Endothelial cell of umbilical vein (primary cell): ENCODE data around the gene SSUH2. TPM values are rescaled to one million over a fixed set of nuclear protein-coding genes. Genes with fewer than 3 reads are reported as not detected.
"Not testable (repeated sequence)": the region's sequence is repeated elsewhere in the genome, so short reads cannot be mapped to it uniquely, and the experiment has no call there.

Source experiments
- BruUV-seq: library from RNA; stranded (reverse); fragments of 400-500 nt; replicated peaks from 2 replicates; lab custom pipeline; 2021; lab: Mats Ljungman, UMichigan
- CTCF ChIA-PET: fragments of 300-600, 350-600 bp; sonication (Branson Sonifier 250); formaldehyde crosslinking; loops from one replicate; lab custom pipeline; 2021; ENCODE audit warnings: antibody characterized with exemption, inconsistent platforms; lab: Charles Lee
- POLR2A ChIA-PET: fragments of 300-600, 350-600 bp; sonication (Branson Sonifier 250); formaldehyde crosslinking; loops from one replicate; lab custom pipeline; 2021; ENCODE audit warnings: antibody characterized with exemption, inconsistent platforms; lab: Charles Lee
- DNase-seq: peaks from one replicate; pipeline ENCODE4 v3.0.0-alpha.2; 2011; ENCODE audit warnings: low read depth, low spot score
- FAIRE-seq: peaks from 2 replicates; lab custom pipeline; 2011; peaks lifted over from hg19 to GRCh38; lab: Jason Lieb, UNC
- H2AFZ ChIP-seq: 2 replicates; pipeline ENCODE4 v1.6.0; 2012; ENCODE audit warnings: low read depth, low read length, control low read depth, inconsistent platforms
- H3K27ac ChIP-seq: 2 replicates; pipeline ENCODE4 v1.5.1; 2011; ENCODE audit warnings: low read depth, mild to moderate bottlenecking, control low read depth, low read length, moderate library complexity; ENCODE audit not compliant: insufficient read depth
- H3K27me3 ChIP-seq, 2 experiments: 2 replicates each; pipeline versions ENCODE4 v1.6.0 to v1.6.1; 2011; ENCODE audit warnings: low read length in 2 of 2, mixed read lengths in 1 of 2; ENCODE audit not compliant: control insufficient read depth in 2 of 2, insufficient read depth in 2 of 2
- H3K36me3 ChIP-seq, 2 experiments: 2 replicates in 1 of 2; 3 replicates in 1 of 2; pipeline ENCODE4 v1.5.1; 2011; ENCODE audit warnings: low read length in 2 of 2, mild to moderate bottlenecking in 1 of 2, moderate library complexity in 1 of 2; ENCODE audit not compliant: control insufficient read depth in 2 of 2, insufficient read depth in 2 of 2; ENCODE audit errors: extremely low read depth in 1 of 2
- H3K4me1 ChIP-seq: 3 replicates; pipeline ENCODE4 v1.5.1; 2011; ENCODE audit warnings: mild to moderate bottlenecking, low read length; ENCODE audit not compliant: control insufficient read depth, insufficient read depth; ENCODE audit errors: extremely low read depth
- H3K4me2 ChIP-seq: 2 replicates; pipeline ENCODE4 v1.6.1; 2011; ENCODE audit warnings: low read length, control low read depth, mixed read lengths; ENCODE audit not compliant: insufficient read depth
- H3K4me3 ChIP-seq, 3 experiments: fragments of 200-600 bp in 1 of 3; sonication (generic), shearing (Covaris generic) in 1 of 3; replicated peaks in 1 of 3; 2 replicates each; pipeline ENCODE4 v1.5.1; 2011 to 2016; ENCODE audit warnings: control low read depth in 3 of 3, low read length in 3 of 3, mild to moderate bottlenecking in 2 of 3, inconsistent platforms in 1 of 3, low read depth in 1 of 3, moderate library complexity in 1 of 3; ENCODE audit not compliant: insufficient read depth in 1 of 3
- H3K79me2 ChIP-seq: 2 replicates; pipeline ENCODE4 v1.6.0; 2012; ENCODE audit warnings: low read length, inconsistent platforms; ENCODE audit not compliant: control insufficient read depth, insufficient read depth
- H3K9ac ChIP-seq: replicated peaks from 2 replicates; pipeline ENCODE3; 2011; ENCODE audit warnings: low read length, control low read depth; ENCODE audit not compliant: insufficient read depth; ENCODE audit errors: extremely low read depth
- H3K9me1 ChIP-seq: replicated peaks from 3 replicates; pipeline ENCODE4 v1.6.0; 2011; ENCODE audit warnings: mild to moderate bottlenecking, low read length; ENCODE audit not compliant: control insufficient read depth, insufficient read depth; ENCODE audit errors: extremely low read depth
- H3K9me3 ChIP-seq: replicated peaks from 2 replicates; pipeline ENCODE4 v1.5.1; 2012; ENCODE audit warnings: low read length, inconsistent platforms; ENCODE audit not compliant: control insufficient read depth, insufficient read depth
- H4K20me1 ChIP-seq: replicated peaks from 2 replicates; pipeline ENCODE3; 2011; ENCODE audit warnings: mild to moderate bottlenecking, low read length; ENCODE audit not compliant: control insufficient read depth, insufficient read depth; ENCODE audit errors: extremely low read depth
- EZH2 ChIP-seq: IDR thresholded peaks from 2 replicates; pipeline ENCODE4 v1.6.1; 2012; ENCODE audit warnings: borderline replicate concordance, low read depth, mild to moderate bottlenecking, moderate library complexity, low read length, inconsistent platforms; ENCODE audit not compliant: severe bottlenecking
- FOS ChIP-seq: IDR thresholded peaks from 2 replicates; pipeline ENCODE4 v1.6.1; 2011; ENCODE audit warnings: mild to moderate bottlenecking, low read length, moderate library complexity, borderline replicate concordance; ENCODE audit not compliant: insufficient read depth
- GATA2 ChIP-seq: IDR thresholded peaks from 2 replicates; pipeline ENCODE4 v1.7.0; 2011; ENCODE audit warnings: low read depth, mild to moderate bottlenecking, moderate library complexity, mixed read lengths, low read length; ENCODE audit not compliant: insufficient read length, insufficient read depth
- MAX ChIP-seq: IDR thresholded peaks from 2 replicates; pipeline ENCODE4 v1.6.1; 2011; ENCODE audit not compliant: insufficient read depth, insufficient read length
- MYC ChIP-seq: IDR thresholded peaks from one replicate; pipeline ENCODE4 v1.6.1; 2011; ENCODE audit warnings: mild to moderate bottlenecking, low read depth, low read length
- POLR2A ChIP-seq: IDR thresholded peaks from 2 replicates; pipeline ENCODE4 v1.6.1; 2012; ENCODE audit warnings: low read depth, mild to moderate bottlenecking, control low read depth, low read length
- POLR2AphosphoS5 ChIP-seq: IDR thresholded peaks from 2 replicates; pipeline ENCODE4 v1.6.1; 2012; ENCODE audit warnings: low read depth, mild to moderate bottlenecking, control low read depth, low read length, moderate library complexity; ENCODE audit not compliant: insufficient read depth
- dilution Hi-C: fragments of 300-500 bp; cut with MboI; formaldehyde crosslinking; loops from one replicate; pipeline ENCODE4 v1.15.0; 2019; ENCODE audit warnings: low sequenced_read_pairs; ENCODE audit not compliant: extremely low pct_ligation_motif_present
- intact Hi-C: fragments of 100-400 bp; cut with micrococcal nuclease; formaldehyde crosslinking; loops from one replicate; pipeline ENCODE4 v1.10.0; 2022
- polyA plus RNA-seq, 4 experiments: library from polyadenylated mRNA; depleted of rRNA in 3 of 4; stranded (reverse) in 3 of 4; unstranded in 1 of 4; fragments of >200 nt; gene quantifications; 2 replicates each; pipeline versions ENCODE4 v1.2.1 to v1.2.3, GENCODE V29; 2011 to 2012; ENCODE audit warnings: missing spikeins in 1 of 4
- total RNA-seq: library from RNA; stranded (reverse); gene quantifications from 2 replicates; pipeline ENCODE4 v1.2.3, GENCODE V29; 2021

SSUH2 gene
- total and polyA plus RNA-seq, 2 donors (not counting 3 experiments of a cell fraction or from before 2014, with no cell fraction given): 0.44 TPM; not detected in 1

- H3K9me1 ChIP-seq: no peaks in the 10 kb centered on the region
- H3K36me3 ChIP-seq: no peaks in the 10 kb centered on the region
- H3K79me2 ChIP-seq: no peaks in the 10 kb centered on the region
- ChIA-PET CTCF (no interaction called here), POLR2A (no interaction called here)
- H3K27me3 ChIP-seq: peaks cover 5 to 6% of the 10 kb centered on the region in 2 experiments
- no TSS peak for BruUV-seq
- no peak for TF ChIP-seq MAX
- TF ChIP-seq POLR2AphosphoS5: no peak
- no peak for TF ChIP-seq MYC
- TF ChIP-seq FOS: no peak
- no peak for TF ChIP-seq GATA2
- TF ChIP-seq EZH2: no peak
- no peak for TF ChIP-seq POLR2A
- dilution Hi-C loops: no loop called here
- H3K9ac ChIP-seq: no peak overlapping the region
- intact Hi-C loops: no loop called here
- DNase-seq: no peak
- no peak for FAIRE-seq
- H3K9me3 ChIP-seq: no peaks in the 10 kb centered on the region
- H3K4me3 ChIP-seq: no peak overlapping the region
- no peak overlapping the region for H3K27ac ChIP-seq
- peaks cover 8% of the 10 kb centered on the region for H3K4me1 ChIP-seq
- no peaks in the 10 kb centered on the region for H4K20me1 ChIP-seq
- H2AFZ ChIP-seq: no peak overlapping the region
- no peak overlapping the region for H3K4me2 ChIP-seq
Observed at GRCh38 chr3:8655387-8655835, 10.8 kb upstream of the SSUH2 start.

GRCh38 chr3:8654572-8655329 is 10.2 kb upstream of the SSUH2 start:
- H2AFZ ChIP-seq, dilution Hi-C loops, POLR2A ChIA-PET, H3K4me2 ChIP-seq, H3K9ac ChIP-seq, BruUV-seq, intact Hi-C loops, H3K4me3 ChIP-seq, H3K9me1 ChIP-seq, H3K79me2 ChIP-seq, H3K27ac ChIP-seq, DNase-seq, H3K27me3 ChIP-seq, H3K9me3 ChIP-seq, FAIRE-seq, H4K20me1 ChIP-seq, H3K36me3 ChIP-seq, H3K4me1 ChIP-seq: not testable (repeated sequence)
- CTCF ChIA-PET: interaction anchor here (1.2 kb wide), 1 partner anchor 8 kb away, joined by 8 read pairs; no protein-coding TSS in a partner anchor
